Measurements from ENCODE around the gene SBF2. TPM values are rescaled to one million over a fixed set of nuclear protein-coding genes. Genes with fewer than 3 reads are reported as not detected.

Gene SBF2
- total RNA-seq, 2 donors from 2014 or later = 22.8 to 23.9 TPM

DNA sequence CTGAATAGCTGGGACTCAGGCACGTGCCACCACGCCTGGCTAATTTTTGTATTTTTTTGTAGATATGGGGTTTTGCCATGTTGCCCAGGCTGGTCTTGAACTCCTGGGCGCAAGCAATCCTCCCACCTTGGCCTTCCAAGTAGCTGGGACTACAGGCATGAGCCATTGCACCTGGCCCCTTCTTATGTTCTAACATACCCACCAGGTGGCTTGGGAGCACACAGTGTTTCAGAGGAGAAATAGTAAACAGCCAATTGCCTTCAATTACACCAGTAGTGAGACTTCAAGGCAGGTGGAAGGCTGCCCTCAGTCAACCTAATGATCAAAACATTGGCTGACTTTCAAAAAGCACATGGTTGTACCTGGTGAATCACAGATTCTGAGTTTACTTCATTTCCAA is 462.9 kb downstream of the SBF2 start:
- Histone ChIP-seq H3K36me3 (peaks cover 7% of the 10 kb centered on the region), H3K27me3 (no peaks in the 10 kb centered on the region), H3K9me3 (no peaks in the 10 kb centered on the region), H3K4me1 (no peaks in the 10 kb centered on the region), H3K27ac (no peak overlapping the region), H3K4me3 (no peak overlapping the region)
- TF ChIP-seq, protein P1, sequence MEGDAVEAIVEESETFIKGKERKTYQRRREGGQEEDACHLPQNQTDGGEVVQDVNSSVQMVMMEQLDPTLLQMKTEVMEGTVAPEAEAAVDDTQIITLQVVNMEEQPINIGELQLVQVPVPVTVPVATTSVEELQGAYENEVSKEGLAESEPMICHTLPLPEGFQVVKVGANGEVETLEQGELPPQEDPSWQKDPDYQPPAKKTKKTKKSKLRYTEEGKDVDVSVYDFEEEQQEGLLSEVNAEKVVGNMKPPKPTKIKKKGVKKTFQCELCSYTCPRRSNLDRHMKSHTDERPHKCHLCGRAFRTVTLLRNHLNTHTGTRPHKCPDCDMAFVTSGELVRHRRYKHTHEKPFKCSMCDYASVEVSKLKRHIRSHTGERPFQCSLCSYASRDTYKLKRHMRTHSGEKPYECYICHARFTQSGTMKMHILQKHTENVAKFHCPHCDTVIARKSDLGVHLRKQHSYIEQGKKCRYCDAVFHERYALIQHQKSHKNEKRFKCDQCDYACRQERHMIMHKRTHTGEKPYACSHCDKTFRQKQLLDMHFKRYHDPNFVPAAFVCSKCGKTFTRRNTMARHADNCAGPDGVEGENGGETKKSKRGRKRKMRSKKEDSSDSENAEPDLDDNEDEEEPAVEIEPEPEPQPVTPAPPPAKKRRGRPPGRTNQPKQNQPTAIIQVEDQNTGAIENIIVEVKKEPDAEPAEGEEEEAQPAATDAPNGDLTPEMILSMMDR (IDR thresholded peaks at IDR 0.05) = no peak
- no peak for DNase-seq (ENCODE audit: low spot score)

DNA sequence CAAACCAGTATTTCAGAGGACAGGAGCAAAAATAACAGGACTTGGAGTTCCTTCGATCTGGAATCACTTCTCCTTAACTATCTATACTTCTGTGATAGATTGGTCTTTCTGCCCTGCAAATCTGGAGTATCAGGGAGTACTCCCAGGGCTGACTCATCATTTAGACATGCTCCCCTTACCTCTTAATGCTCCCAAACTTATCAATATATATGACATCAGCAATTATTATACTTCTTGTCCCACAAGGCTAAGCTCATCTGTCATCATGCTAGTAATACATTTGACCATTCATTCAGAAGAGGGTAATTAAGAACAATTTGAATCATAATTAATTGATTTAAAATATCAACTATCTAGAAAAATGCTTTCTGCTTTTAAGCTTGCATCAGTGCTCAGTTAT is 466.3 kb downstream of the SBF2 start:
- H3K27me3 ChIP-seq = no peaks in the 10 kb centered on the region

DNA sequence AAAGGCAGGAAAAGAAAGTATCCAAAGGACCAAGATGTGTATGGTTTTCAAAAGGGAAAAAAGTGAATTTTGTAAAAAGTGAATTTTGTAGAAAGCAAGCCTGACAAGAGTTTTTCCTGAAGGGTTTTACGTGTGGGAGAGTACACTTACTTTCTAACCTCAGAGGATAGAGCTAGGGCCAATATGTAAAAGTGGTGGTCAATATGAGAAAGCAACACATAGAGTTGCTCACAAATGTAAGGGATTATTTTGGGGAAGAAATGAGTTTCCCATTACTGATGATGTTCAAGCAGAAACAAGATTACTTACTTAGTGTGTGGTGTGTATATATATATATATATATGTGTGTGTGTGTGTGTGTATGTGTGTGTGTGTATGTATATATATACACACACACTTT is 467.6 kb downstream of the SBF2 start:
- Histone ChIP-seq H3K27ac (no peak overlapping the region), H3K4me1 (no peaks in the 10 kb centered on the region), H3K36me3 (peaks cover 5% of the 10 kb centered on the region), H3K4me3 (no peak overlapping the region), H3K9me3 (no peaks in the 10 kb centered on the region), H3K27me3 (no peaks in the 10 kb centered on the region)
- DNase-seq (ENCODE audit: low spot score) = no peak
- TF ChIP-seq, protein P1 (IDR thresholded peaks at IDR 0.05) = no peak

More for the DNA sequence above, 466.3 kb downstream of the SBF2 start:
- no peak for DNase-seq (ENCODE audit: low spot score)
- no peak overlapping the region for H3K27ac ChIP-seq
- H3K4me3 ChIP-seq = no peak overlapping the region
- no peaks in the 10 kb centered on the region for H3K9me3 ChIP-seq
- H3K36me3 ChIP-seq = peaks cover 7% of the 10 kb centered on the region
- no peaks in the 10 kb centered on the region for H3K4me1 ChIP-seq
- TF ChIP-seq, protein P1 (IDR thresholded peaks at IDR 0.05) = no peak

DNA sequence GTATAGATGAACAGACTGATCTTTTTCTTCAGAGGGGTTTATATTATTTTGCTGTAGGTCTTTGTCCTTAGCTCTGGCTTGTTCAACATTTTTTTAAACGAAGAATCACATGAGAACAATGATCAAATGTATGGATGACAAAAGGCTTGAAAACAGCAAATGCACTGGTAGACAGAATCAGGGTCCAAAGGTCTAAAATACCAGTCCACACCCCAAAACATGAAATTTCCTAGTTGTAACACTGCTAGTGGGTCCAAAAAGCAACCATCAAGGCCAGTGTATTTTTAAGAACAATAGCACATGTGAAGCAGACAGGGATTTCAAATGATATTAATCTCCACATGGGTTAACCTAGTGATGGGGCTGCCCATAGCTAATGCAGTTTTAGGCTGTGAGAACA is 468.1 kb downstream of the SBF2 start:
- Histone ChIP-seq H3K36me3 (peaks cover under 1% of the 10 kb centered on the region), H3K4me1 (peaks cover 0 to 3% of the 10 kb centered on the region in 2 donors), H3K9me3 (no peaks in the 10 kb centered on the region), H3K4me3 (no peak overlapping the region), H3K27ac (no peak overlapping the region), H3K27me3 (no peaks in the 10 kb centered on the region)
- no peak for DNase-seq (ENCODE audit: low spot score)
- TF ChIP-seq, protein P1 (IDR thresholded peaks at IDR 0.05) = no peak

DNA sequence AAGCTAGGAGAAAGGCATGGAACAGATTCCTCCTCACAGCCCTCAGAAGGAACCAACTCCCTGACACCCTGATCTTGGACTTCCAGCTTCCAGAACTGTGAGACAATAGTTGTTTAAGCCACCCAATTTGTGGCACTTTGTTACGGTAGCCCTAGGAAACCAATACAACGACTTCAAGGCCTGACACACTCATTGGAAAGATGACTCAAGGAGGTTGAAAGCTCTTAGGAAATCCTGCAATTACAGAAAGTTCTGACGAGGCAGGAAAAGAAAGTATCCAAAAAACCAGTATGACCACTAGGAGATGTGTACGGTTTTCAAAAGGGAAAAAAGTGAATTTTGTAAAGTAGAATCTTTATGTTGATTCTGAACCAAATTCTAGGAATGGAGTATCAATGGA is 468.7 kb downstream of the SBF2 start:
- Histone ChIP-seq H3K27ac (no peak overlapping the region), H3K36me3 (no peaks in the 10 kb centered on the region), H3K4me1 (peaks cover 0 to 9% of the 10 kb centered on the region in 2 donors), H3K27me3 (no peaks in the 10 kb centered on the region), H3K4me3 (no peak overlapping the region), H3K9me3 (no peaks in the 10 kb centered on the region)
- no peak for DNase-seq (ENCODE audit: low spot score)
- TF ChIP-seq, protein P1 (IDR thresholded peaks at IDR 0.05) = no peak

DNA sequence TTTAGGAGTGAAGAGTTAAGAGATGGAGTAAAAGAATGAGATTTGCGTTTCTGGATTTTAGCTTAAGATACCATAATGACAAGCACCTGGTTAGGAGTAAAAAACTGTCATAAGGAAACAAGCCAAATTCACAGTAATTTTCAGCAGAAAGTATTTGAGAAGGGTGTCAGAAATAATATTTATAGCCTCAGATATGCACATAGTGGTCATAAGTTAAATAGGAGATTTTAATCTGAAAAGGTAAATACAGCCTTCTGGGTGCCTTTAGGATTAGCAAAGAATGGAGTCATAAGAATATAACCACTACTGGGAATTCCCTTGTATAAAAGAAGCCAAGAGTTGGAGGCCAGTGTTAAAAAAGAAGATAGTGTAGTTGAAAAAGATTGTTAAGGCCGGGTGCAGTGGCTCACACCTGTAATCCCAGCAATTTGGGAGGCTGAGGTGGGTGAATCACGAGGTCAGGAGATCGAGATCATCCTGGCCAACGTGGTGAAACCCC is 470.1 kb downstream of the SBF2 start:
- DNase-seq (ENCODE audit: low spot score) = no peak
- H3K4me1 ChIP-seq = peaks cover 0 to 14% of the 10 kb centered on the region in 2 donors
- TF ChIP-seq, protein P1 (IDR thresholded peaks at IDR 0.05) = no peak
- no peak overlapping the region for H3K4me3 ChIP-seq
- H3K27me3 ChIP-seq = no peaks in the 10 kb centered on the region
- no peak overlapping the region for H3K27ac ChIP-seq
- H3K9me3 ChIP-seq = no peaks in the 10 kb centered on the region
- no peaks in the 10 kb centered on the region for H3K36me3 ChIP-seq
